H1 (cell line): ENCODE measurements around the gene DIDO1. TPM values are rescaled to one million over a fixed set of nuclear protein-coding genes. Genes with fewer than 3 reads are reported as not detected.

Experiments used
- CTCF ChIA-PET: fragments of 300-600 bp; sonication (Branson Sonifier 250); formaldehyde crosslinking; loops from one replicate; lab custom pipeline; 2021; ENCODE audit not compliant: partially characterized antibody; lab: Charles Lee
- POLR2A ChIA-PET: fragments of 300-600 bp; sonication (Branson Sonifier 250); formaldehyde crosslinking; loops from one replicate; lab custom pipeline; 2021; ENCODE audit warnings: inconsistent platforms; ENCODE audit not compliant: partially characterized antibody; lab: Charles Lee
- DNase-seq, 2 experiments: peaks; one replicate each; pipeline versions ENCODE4 v3.0.0 to v3.0.0-alpha.2; 2010 to 2022; ENCODE audit warnings: low spot score in 2 of 2, low read depth in 1 of 2, mixed read lengths in 1 of 2
- FAIRE-seq: peaks from 2 replicates; lab custom pipeline; 2011; peaks lifted over from hg19 to GRCh38; lab: Jason Lieb, UNC
- H2AFZ ChIP-seq: 2 replicates; pipeline ENCODE4 v1.8.1; 2012; ENCODE audit warnings: low read length, inconsistent platforms
- H2AK5ac ChIP-seq: 2 replicates; pipeline ENCODE4 v1.6.1; 2013; ENCODE audit warnings: low read depth, low read length
- H2BK120ac ChIP-seq: replicated peaks from 2 replicates; pipeline ENCODE3; 2013; ENCODE audit warnings: low read depth, low read length, inconsistent platforms
- H2BK12ac ChIP-seq: 2 replicates; pipeline ENCODE4 v1.6.1; 2013; ENCODE audit warnings: low read depth, low read length
- H2BK15ac ChIP-seq: 2 replicates; pipeline ENCODE4 v1.6.1; 2013; ENCODE audit warnings: low read length
- H2BK20ac ChIP-seq: 2 replicates; pipeline ENCODE4 v1.6.1; 2013; ENCODE audit warnings: low read length
- H2BK5ac ChIP-seq: 2 replicates; pipeline ENCODE4 v1.6.1; 2013; ENCODE audit warnings: low read depth, low read length
- H3K14ac ChIP-seq: 2 replicates; pipeline ENCODE4 v1.6.1; 2013; ENCODE audit warnings: inconsistent platforms; ENCODE audit not compliant: insufficient read length
- H3K18ac ChIP-seq: 2 replicates; pipeline ENCODE4 v1.6.1; 2013; ENCODE audit warnings: low read length; ENCODE audit errors: extremely low read depth
- H3K23ac ChIP-seq: 2 replicates; pipeline ENCODE4 v1.6.1; 2013; ENCODE audit warnings: inconsistent platforms; ENCODE audit not compliant: insufficient read length
- H3K23me2 ChIP-seq: 2 replicates; pipeline ENCODE4 v1.6.1; 2013; ENCODE audit warnings: low read depth, low read length
- H3K27ac ChIP-seq: 2 replicates; pipeline ENCODE4 v1.6.1; 2011; ENCODE audit warnings: low read depth, low read length, inconsistent platforms
- H3K27me3 ChIP-seq, 4 experiments: replicated peaks in 1 of 4; 1 replicate in 1 of 4; 2 replicates in 3 of 4; pipeline versions ENCODE4 v1.6.1 to v1.8.1; 2011 to 2013; ENCODE audit warnings: low read length in 3 of 4, mild to moderate bottlenecking in 3 of 4, inconsistent platforms in 2 of 4, mixed read lengths in 2 of 4, moderate library complexity in 1 of 4; ENCODE audit not compliant: control insufficient read depth in 3 of 4, insufficient read depth in 3 of 4; ENCODE audit errors: extremely low read depth in 1 of 4
- H3K36me3 ChIP-seq, 4 experiments: 2 replicates each; pipeline versions ENCODE4 v1.6.1 to v1.8.1; 2011 to 2013; ENCODE audit warnings: mild to moderate bottlenecking in 4 of 4, low read length in 3 of 4, moderate library complexity in 2 of 4, control low read depth in 1 of 4, inconsistent platforms in 1 of 4; ENCODE audit not compliant: insufficient read depth in 4 of 4, control insufficient read depth in 2 of 4
- H3K4ac ChIP-seq: replicated peaks from 2 replicates; pipeline ENCODE3; 2013; ENCODE audit warnings: low read length, low read depth, mixed read lengths, inconsistent platforms; ENCODE audit not compliant: insufficient read length
- H3K4me1 ChIP-seq, 4 experiments: replicated peaks in 1 of 4; 1 replicate in 1 of 4; 2 replicates in 3 of 4; pipeline versions ENCODE4 v1.6.1 to v1.8.1; 2011 to 2013; ENCODE audit warnings: low read length in 3 of 4, inconsistent platforms in 2 of 4, mixed read lengths in 1 of 4; ENCODE audit not compliant: insufficient read depth in 4 of 4, control insufficient read depth in 3 of 4
- H3K4me2 ChIP-seq, 2 experiments: 2 replicates each; pipeline versions ENCODE4 v1.6.1 to v1.8.1; 2011 to 2013; ENCODE audit warnings: low read depth in 2 of 2, low read length in 2 of 2, control low read depth in 1 of 2, inconsistent platforms in 1 of 2, mild to moderate bottlenecking in 1 of 2; ENCODE audit not compliant: insufficient read depth in 1 of 2
- H3K4me3 ChIP-seq, 4 experiments: fragments of 200-600, 300-600 bp in 1 of 4; sonication (generic), shearing (Covaris generic), sonication (Bioruptor Twin) in 1 of 4; 2 replicates each; pipeline versions ENCODE4 v1.5.1 to v1.8.1; 2011 to 2016; ENCODE audit warnings: low read length in 4 of 4, low read depth in 3 of 4, control low read depth in 2 of 4, inconsistent platforms in 2 of 4, mild to moderate bottlenecking in 2 of 4, mixed read lengths in 1 of 4, moderate library complexity in 1 of 4; ENCODE audit not compliant: insufficient read depth in 2 of 4; ENCODE audit errors: extremely low read depth in 1 of 4
- H3K56ac ChIP-seq: replicated peaks from 2 replicates; pipeline ENCODE3; 2013; ENCODE audit warnings: low read depth, mild to moderate bottlenecking, mixed read lengths, low read length, inconsistent platforms; ENCODE audit not compliant: insufficient read length
- H3K79me1 ChIP-seq: 2 replicates; pipeline ENCODE4 v1.6.1; 2013; ENCODE audit warnings: low read depth, low read length, control low read depth
- H3K79me2 ChIP-seq, 2 experiments: 2 replicates each; pipeline versions ENCODE4 v1.6.1 to v1.8.1; 2012 to 2013; ENCODE audit warnings: low read length in 2 of 2, mild to moderate bottlenecking in 2 of 2, inconsistent platforms in 1 of 2; ENCODE audit not compliant: insufficient read depth in 2 of 2, control insufficient read depth in 1 of 2
- H3K9ac ChIP-seq, 4 experiments: replicated peaks in 1 of 4; 1 replicate in 1 of 4; 2 replicates in 3 of 4; pipeline versions ENCODE4 v1.6.1 to v1.8.1; 2011 to 2013; ENCODE audit warnings: low read depth in 3 of 4, low read length in 3 of 4, control low read depth in 2 of 4, mild to moderate bottlenecking in 2 of 4, moderate library complexity in 2 of 4, inconsistent platforms in 1 of 4; ENCODE audit errors: extremely low read depth in 1 of 4
- H3K9me3 ChIP-seq, 2 experiments: 2 replicates each; pipeline versions ENCODE4 v1.6.1 to v1.8.1; 2012 to 2013; ENCODE audit warnings: mild to moderate bottlenecking in 2 of 2, moderate library complexity in 2 of 2, control low read depth in 1 of 2, inconsistent platforms in 1 of 2, low read depth in 1 of 2, low read length in 1 of 2, mixed read lengths in 1 of 2; ENCODE audit not compliant: insufficient read depth in 2 of 2
- H4K20me1 ChIP-seq, 2 experiments: replicated peaks in 1 of 2; 2 replicates each; pipeline versions ENCODE3 to v1.8.1; 2011 to 2013; ENCODE audit warnings: inconsistent platforms in 2 of 2, low read length in 2 of 2, mild to moderate bottlenecking in 1 of 2; ENCODE audit not compliant: insufficient read depth in 2 of 2, control insufficient read depth in 1 of 2
- H4K5ac ChIP-seq: 2 replicates; pipeline ENCODE4 v1.6.1; 2013; ENCODE audit warnings: low read length, low read depth, mixed read lengths, inconsistent platforms; ENCODE audit not compliant: insufficient read length
- H4K8ac ChIP-seq: 2 replicates; pipeline ENCODE4 v1.8.0; 2013; ENCODE audit warnings: mild to moderate bottlenecking, moderate library complexity, low read length, inconsistent platforms; ENCODE audit not compliant: insufficient read depth; ENCODE audit errors: extremely low read depth
- H4K91ac ChIP-seq: replicated peaks from 2 replicates; pipeline ENCODE3; 2013; ENCODE audit warnings: low read length, mixed read lengths, inconsistent platforms; ENCODE audit not compliant: insufficient read length
- RAD21 ChIP-seq, 2 experiments: IDR thresholded peaks in 1 of 2; conservative IDR thresholded peaks in 1 of 2; 2 replicates each; pipeline ENCODE4 v1.6.1; 2011; ENCODE audit warnings: low read depth in 2 of 2, low read length in 2 of 2, improper control_type of control experiment in 1 of 2, inconsistent platforms in 1 of 2, mild to moderate bottlenecking in 1 of 2, moderate library complexity in 1 of 2
- WGBS, 2 experiments: shearing (Covaris generic) in 1 of 2; methylation state at CpG; one replicate each; pipeline versions ENCODE4 v1.1.6 to v1.1.7; 2013 to 2015; ENCODE audit warnings: low lambda C conversion rate in 2 of 2, mixed read lengths in 2 of 2, inconsistent platforms in 1 of 2, low coverage in 1 of 2, missing lambda C conversion rate in 1 of 2; ENCODE audit not compliant: insufficient replicate concordance in 2 of 2, insufficient coverage in 1 of 2, insufficient read length in 1 of 2; ENCODE audit errors: extremely low coverage in 1 of 2, missing lambda C conversion rate in 1 of 2; 5-methylcytosine and 5-hydroxymethylcytosine counted together
- polyA plus RNA-seq, 7 experiments: library from polyadenylated mRNA; depleted of rRNA in 3 of 7; stranded (reverse) in 5 of 7; unstranded in 2 of 7; fragments of >200 nt in 5 of 7; fragments of 200-250 nt in 2 of 7; gene quantifications; 1 replicate in 5 of 7; 2 replicates in 1 of 7; 4 replicates in 1 of 7; pipeline versions ENCODE4 v1.2.1 to v1.2.3, GENCODE V29; 2011 to 2013; ENCODE audit warnings: missing spikeins in 2 of 7, mixed read lengths in 2 of 7
- total RNA-seq: library from RNA; stranded (reverse); fragmentation: NEBNext Ultra II Directional; extraction: Animal tissue kit (Norgen Biotek cat#: 25700); gene quantifications from 2 replicates; pipeline ENCODE4 v1.2.1, GENCODE V29; 2021

Gene DIDO1
- total and polyA plus RNA-seq, 2 of the 8 experiments (the other 6 are each of a cell fraction or from before 2014, with no cell fraction given), result 53.6 to 82.8 TPM

- no peaks in the 10 kb centered on the region for H3K79me2 ChIP-seq
- H3K14ac ChIP-seq, result no peak overlapping the region
- H4K5ac ChIP-seq, result no peak overlapping the region
- H2AK5ac ChIP-seq, result no peak overlapping the region
- H4K8ac ChIP-seq, result no peak overlapping the region
- H3K9ac ChIP-seq, result no peak overlapping the region
- H4K20me1 ChIP-seq, result peaks cover 6 to 12% of the 10 kb centered on the region in 2 experiments
- no peak overlapping the region for H2BK12ac ChIP-seq
- H2BK120ac ChIP-seq, result no peak overlapping the region
- H3K79me1 ChIP-seq, result peaks cover 3% of the 10 kb centered on the region; the same call in 1 of the 2 replicates
- POLR2A ChIA-PET, result interaction anchor here (0.7 to 8.5 kb wide), 6 partner anchors 11 to 50 kb away, joined by 3 to 88 read pairs (median 8); partner anchors contain the start of genes GID8 and TCFL5
- no peak overlapping the region; the same call in 1 of the 2 replicates for H2BK5ac ChIP-seq
- peaks cover 37 to 55% (median 44%) of the 10 kb centered on the region in 4 experiments for H3K36me3 ChIP-seq
- no peak overlapping the region for H3K4me3 ChIP-seq
- H3K4me1 ChIP-seq, result peaks cover 0 to 19% (median 9%) of the 10 kb centered on the region in 4 experiments; a peak in 5 of 7 replicates
- no peak overlapping the region for H2AFZ ChIP-seq
- H3K23me2 ChIP-seq, result no peaks in the 10 kb centered on the region
- no peak for FAIRE-seq
- H2BK20ac ChIP-seq, result no peak overlapping the region
- H3K27me3 ChIP-seq, result no peaks in the 10 kb centered on the region
- H3K27ac ChIP-seq, result no peak overlapping the region
- no peak overlapping the region for H3K23ac ChIP-seq
- no peak for DNase-seq
- no peak overlapping the region for H3K4me2 ChIP-seq
- no peak overlapping the region for H3K18ac ChIP-seq
- peaks cover 0 to 3% of the 10 kb centered on the region in 2 experiments; a peak in 1 of 4 replicates for H3K9me3 ChIP-seq
- no peak overlapping the region for H2BK15ac ChIP-seq
- WGBS, 2 experiments, result 91% methylated on average over 12 of the region's 13 CpGs; no CpG with 5 or more reads in 1 of the 2 experiments
- no peak overlapping the region for H3K4ac ChIP-seq
- H3K56ac ChIP-seq, result no peak overlapping the region
- CTCF ChIA-PET, result interaction anchor here (0.9 to 6.4 kb wide), 7 partner anchors 11 to 122 kb away, joined by 3 to 56 read pairs (median 4); no protein-coding TSS in a partner anchor
- no peak overlapping the region for H4K91ac ChIP-seq
- TF ChIP-seq RAD21 (IDR thresholded peaks at IDR 0.05 in 1 of 2, conservative IDR thresholded peaks at IDR 0.05 in 1 of 2; ENCODE audit: low read depth in 2 of 2, low read length in 2 of 2), result no peak
Observed at GRCh38 chr20:62887152-62887859, 39.0 kb downstream of the DIDO1 start.
